ENCODE results near the gene MDM1.

The MDM1 gene

DNA sequence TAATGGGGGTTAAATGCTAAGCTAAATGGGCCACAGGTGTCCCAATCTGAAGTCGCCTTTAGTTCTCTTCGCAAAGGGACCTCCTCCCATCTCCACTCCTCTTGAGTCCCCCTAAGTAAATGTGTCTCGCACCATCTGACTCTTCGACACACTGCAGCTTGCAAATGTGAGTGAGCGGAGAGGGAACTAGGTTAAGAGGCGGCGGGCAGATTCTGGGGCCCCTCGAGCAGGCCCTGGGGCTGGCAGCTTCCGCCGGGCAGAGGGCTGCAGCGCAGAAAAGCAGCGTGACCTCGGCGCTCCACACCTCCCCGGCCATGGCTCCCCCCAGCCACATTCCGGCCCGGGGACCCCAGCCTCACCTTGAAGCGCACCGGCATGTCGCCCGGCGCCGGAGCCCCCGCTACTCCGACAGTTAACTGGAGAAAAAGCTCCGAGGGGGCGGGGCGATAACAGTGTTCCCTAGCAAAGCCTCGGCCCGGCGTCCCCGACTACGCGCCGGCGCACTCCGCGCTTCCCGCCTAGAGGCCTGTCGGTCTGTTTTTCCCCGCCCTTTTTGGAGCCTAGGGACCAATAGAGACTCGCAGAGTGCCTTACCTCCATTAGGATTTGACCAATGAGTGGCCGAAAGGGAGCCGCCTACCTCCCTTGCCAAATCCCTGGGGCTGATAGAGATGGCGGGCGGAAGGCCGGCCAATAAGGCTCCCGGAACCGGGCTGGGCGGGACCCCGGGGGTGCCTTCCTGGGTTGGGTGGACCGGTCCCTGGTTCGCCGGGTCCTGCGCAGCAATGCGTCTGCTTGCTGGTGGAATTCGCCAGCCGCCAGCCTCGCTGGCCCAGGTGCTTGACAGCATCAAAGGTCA is at the start of gene MDM1:
Gene MDM1 (minus strand): TSS at position 494 of the 859 bp plus-strand sequence. CDS start 117 bp downstream, at position 377.
- DNase-seq (ENCODE audit: low read depth) = peak; percentile 91

- no peak for DNase-seq (ENCODE audit: low read depth)
These were observed 49.5 kb upstream of the MDM1 start for GRCh38 chr12:68381476-68382219.

- DNase-seq (ENCODE audit: low read depth) = no peak
These were observed 46.9 kb upstream of the MDM1 start for GRCh38 chr12:68378872-68379606.

DNA sequence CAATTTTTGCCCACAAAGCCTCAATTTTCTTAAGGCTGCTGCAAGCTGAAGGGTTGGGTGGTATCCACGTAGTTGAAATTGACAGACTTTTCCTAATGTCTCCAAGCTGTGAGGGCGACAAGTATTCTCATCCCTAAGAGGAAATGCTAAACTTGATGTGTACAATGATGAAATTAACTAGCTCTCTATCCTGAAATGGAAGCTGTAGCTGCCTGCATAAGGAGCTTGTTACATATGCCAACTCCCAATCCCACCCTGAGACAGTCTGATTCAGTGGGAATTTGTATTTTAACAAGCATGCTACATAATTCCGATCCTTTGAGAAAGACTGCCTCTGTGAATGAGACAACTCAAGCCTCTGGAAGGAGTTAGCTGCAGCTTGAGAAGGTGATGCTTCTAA is 45.7 kb upstream of the MDM1 start:
- no peak for DNase-seq (ENCODE audit: low read depth)

DNA sequence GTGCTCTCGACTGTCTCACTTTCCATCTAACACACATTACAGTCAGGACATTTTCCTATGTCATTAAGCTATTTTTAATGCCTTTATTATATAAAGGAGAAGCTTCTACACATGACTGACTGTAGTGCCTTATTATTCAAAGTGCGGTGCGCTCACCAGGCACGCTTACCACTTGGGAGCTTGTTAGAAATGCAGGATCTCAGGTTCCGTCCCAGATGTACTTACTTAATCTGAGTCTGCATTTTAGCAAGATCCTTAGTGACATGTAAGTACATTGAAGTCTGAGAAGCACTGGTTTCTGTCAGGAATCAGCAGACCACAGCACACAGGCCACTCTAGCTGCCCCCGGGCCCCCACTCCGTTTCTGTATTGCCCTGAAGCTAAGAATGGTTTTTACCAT is 44.7 kb upstream of the MDM1 start:
- no peak for DNase-seq (ENCODE audit: low read depth)

DNA sequence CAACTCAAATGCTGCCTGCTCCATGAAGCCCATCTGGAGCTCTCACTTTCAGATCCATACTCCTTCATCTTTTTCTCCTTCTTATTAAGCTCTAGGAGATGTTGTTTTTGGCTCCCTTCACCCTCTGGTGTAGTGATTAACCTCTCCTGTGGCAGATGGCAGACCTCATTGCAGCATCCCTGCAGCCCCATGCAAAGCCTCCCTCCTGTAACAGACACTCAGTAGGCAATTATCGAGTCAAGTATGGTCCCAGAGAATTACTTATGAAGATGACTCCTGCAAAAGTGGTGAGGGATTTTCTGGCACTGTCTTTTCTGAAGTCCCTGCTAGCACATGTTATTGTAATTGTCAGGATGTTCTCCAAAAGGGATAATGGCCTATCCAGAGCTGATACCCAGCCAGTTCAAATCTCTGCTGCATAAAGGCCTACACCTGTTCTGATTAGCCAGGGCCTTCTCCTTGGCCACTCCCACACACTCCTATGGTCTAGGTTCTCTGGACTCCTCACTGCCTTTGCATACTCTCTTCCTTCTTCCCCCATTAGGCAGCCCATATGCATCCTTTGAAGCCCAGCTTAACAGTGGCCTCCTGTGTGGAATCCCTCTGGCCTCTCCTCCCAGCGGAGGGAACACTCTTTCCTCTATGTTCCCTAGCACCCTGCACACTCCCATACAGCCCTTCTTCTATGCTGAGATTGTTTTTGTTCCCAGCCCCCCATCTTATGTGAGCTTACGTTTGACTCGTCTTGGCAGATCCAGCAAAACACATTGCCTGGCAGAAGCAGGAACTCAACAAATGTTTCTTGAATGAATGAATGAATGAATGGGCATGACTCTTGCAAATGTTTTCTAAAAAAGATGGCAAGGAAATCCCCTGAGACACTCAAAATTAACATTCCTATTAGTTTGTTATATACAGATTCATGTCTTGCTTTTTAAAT is 43.9 kb upstream of the MDM1 start:
- no peak for DNase-seq (ENCODE audit: low read depth)

DNA sequence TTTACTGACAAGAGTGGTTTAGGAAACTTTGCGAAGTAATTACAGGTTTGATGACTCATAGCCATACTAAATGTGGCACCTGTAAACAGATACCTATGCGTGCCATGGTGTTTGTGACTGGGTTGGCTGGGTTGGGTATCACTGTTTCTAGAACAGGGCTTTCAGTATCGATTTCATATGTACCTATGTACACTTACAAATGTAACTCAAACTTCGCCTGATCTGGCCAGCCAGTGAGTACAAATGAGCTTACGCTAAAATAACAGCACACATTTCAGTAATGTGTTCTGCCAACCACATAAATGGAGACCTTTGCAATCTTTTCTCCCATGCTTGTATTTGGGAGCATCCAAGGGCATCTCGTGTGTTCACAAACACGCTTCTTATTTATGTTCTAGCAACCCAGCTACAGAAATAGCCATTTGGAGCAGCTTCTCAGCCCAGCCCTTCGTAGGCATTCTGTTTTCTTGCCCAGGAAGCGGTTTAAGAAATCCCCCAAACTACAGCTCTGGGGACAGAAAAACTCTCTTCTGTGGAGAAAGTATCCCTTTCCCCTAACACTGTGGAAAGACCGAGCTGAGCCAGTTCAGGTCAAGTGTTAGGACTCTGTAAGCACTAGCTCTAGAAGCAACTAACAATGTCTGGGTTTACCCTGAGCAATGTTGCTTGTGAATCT is 42.3 kb upstream of the MDM1 start:
- DNase-seq (ENCODE audit: low read depth) = no peak

- DNase-seq (ENCODE audit: low read depth) = no peak
These were observed 38.5 kb upstream of the MDM1 start for GRCh38 chr12:68370667-68371066.

DNA sequence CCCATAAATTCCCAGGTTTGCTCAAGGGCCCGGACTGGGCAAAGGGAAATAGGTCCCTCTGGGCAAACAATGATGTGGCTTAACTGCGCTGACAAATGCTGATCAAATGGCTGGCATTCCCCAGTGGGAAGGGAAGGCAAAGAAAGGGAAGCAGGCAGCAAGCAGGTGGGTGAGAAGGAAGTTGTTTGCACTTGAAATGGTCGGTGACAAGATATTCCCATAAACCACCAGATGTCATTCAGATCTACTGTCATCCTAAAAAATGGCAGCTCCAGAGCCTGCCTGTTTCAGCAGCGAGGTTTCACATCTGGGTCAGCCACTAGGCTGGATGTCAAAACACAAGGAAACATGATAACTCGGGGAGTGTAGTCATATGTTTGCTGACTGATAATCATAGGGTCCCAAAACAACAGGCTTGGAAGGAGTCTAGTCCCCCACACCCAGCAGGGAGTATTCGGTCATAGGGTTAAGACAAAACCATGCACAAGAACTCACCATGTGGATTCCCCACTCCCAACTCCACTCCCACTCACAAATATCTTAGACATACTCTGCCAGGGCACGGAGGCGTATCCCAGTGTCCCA is 37.9 kb upstream of the MDM1 start:
- DNase-seq (ENCODE audit: low read depth) = no peak

GRCh38 chr12:68368327-68368726 is 36.2 kb upstream of the MDM1 start:
- no peak for DNase-seq (ENCODE audit: low read depth)

GRCh38 chr12:68367903-68368302 is 35.7 kb upstream of the MDM1 start:
- DNase-seq (ENCODE audit: low read depth) = no peak

DNA sequence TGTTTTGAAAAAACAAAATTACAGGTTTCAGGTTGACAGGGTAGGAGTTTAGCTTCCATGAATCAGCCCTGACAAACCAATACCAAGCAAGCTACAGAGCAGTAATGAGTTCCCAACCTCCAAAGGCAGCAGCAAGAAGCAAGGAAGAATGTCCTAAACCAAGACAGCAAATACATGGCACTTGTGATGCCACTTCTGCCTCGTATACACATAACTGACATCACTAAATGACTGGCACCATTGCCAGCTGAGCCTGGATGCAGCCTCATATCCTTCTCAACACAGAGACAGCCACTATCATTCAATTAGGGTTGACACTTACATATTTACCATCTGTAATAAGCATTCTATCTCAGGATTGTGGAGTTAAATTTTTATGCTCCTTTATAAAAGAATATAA is 35.0 kb upstream of the MDM1 start:
- no peak for DNase-seq (ENCODE audit: low read depth)

DNA sequence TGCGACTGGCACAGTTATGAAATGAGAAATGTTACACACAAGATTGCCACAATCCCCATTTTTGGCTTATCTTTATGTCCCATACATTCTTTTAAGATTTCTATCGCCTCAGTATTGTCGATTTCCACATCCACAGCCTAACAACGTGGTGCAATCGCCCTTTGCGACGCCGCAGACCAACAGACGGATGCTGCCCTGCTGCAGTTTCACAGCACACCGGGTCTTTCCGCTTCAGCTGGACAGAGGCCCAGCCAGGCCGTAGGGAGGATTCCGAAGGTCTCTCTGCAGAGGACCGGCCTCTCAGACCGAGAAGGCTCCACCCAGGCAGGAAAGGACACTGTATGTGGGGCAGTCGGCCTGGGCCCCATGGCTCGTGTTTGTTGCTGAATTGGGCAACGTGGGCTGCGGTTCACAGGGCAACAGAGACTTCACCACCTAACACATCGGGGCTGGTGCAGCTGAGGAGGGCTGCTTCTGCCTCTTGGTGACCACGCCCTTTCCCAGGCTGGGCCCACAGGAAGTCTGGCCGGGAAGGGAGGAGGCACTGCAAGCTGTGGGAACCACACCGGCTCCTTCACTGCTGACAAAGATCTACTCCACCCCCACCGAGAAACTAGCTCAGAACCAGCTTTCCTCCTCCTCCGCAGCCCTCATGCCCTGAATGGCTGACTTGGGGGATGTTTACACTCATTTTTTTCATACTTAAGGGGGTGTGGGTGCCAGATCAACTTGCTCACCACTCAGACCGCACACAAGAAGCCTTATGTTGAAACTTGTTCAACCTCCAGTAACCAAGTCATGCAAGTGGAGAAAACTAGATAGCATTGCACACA is 32.9 kb upstream of the MDM1 start:
- DNase-seq (ENCODE audit: low read depth) = peak; percentile 68

- DNase-seq (ENCODE audit: low read depth) = no peak
These were observed 32.2 kb upstream of the MDM1 start for GRCh38 chr12:68364328-68364727.

DNA sequence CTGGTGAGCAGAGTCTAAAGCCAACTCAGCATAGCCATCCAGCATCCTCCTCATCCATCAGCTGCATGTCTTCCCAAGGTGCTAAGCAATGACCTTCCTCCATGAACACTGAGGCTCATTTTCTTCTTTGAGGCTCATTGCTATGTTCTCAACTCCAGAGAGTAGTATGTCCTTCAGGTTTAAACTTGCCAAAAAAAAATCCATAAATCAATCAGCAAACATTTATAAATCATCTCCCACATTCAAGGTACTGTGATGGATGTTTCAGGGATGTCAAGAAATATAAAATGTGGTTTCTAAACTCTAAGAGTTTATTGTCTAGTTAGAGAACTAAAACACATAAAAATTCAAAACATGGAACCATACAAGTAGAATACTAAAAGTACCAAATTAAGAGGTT is 29.8 kb upstream of the MDM1 start:
- no peak for DNase-seq (ENCODE audit: low read depth)

DNA sequence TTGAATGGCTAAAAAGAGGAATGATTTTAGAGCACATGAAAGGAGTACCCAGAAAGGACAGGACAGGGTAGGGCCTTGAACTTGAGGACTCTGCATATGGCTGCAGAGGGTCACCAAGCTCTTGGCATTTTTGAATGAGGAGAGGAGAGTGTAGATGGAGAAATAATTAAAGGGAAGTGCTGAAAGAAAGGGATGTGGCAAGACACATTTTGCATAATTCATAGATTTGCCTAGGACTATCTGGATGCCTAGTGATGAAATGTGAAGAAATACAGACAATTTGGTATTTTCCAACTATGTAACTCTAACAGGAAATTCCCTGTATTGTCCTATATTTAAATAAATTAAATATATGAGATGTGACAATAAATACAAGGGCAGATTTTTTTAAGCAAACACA is 27.5 kb upstream of the MDM1 start:
- no peak for DNase-seq (ENCODE audit: low read depth)

GRCh38 chr12:68358532-68359485 is 26.6 kb upstream of the MDM1 start:
- DNase-seq (ENCODE audit: low read depth) = no peak

- no peak for DNase-seq (ENCODE audit: low read depth)
These were observed 24.8 kb upstream of the MDM1 start for GRCh38 chr12:68356986-68357385.
